ENCODE data around the gene CENPB. TPM values are rescaled to one million over a fixed set of nuclear protein-coding genes. Genes with fewer than 3 reads are reported as not detected.

The CENPB gene
- polyA plus RNA-seq, 1 experiment: 29.7 TPM

GRCh38 chr20:3825526-3825925, 39.0 kb upstream of the CENPB start:
- H3K27ac ChIP-seq (ENCODE audit: low read depth, low read length): no peak overlapping the region
- POLR2A ChIA-PET: interaction anchor here (1.0 kb wide), 1 partner anchor 45 kb away, joined by 3 read pairs; no protein-coding TSS in a partner anchor
- H3K4me3 ChIP-seq (ENCODE audit: low read depth, low read length): no peak overlapping the region
- no peaks in the 10 kb centered on the region for H3K27me3 ChIP-seq (ENCODE audit: control insufficient read depth, insufficient read depth, low read length)
- DNase-seq (ENCODE audit: low read depth, low spot score): no peak
- H3K9me3 ChIP-seq (ENCODE audit: control insufficient read depth, insufficient read depth, low read length): no peaks in the 10 kb centered on the region; the same call in 1 of the 2 replicates
- CTCF ChIA-PET: no interaction called here
- TF ChIP-seq CTCF (IDR thresholded peaks at IDR 0.05; ENCODE audit: low read depth, low read length): no peak

- Histone ChIP-seq H3K27ac (ENCODE audit: low read depth, low read length) (no peak overlapping the region), H3K27me3 (ENCODE audit: control insufficient read depth, insufficient read depth, low read length) (no peaks in the 10 kb centered on the region), H3K4me3 (ENCODE audit: low read depth, low read length) (no peak overlapping the region), H3K9me3 (ENCODE audit: control insufficient read depth, insufficient read depth, low read length) (no peaks in the 10 kb centered on the region; the same call in 1 of the 2 replicates)
- no peak for DNase-seq (ENCODE audit: low read depth, low spot score)
- POLR2A ChIA-PET: interaction anchor here (0.5 to 0.6 kb wide), 2 partner anchors 26 to 55 kb away, joined by 3 to 6 read pairs; no protein-coding TSS in a partner anchor
- no peak for TF ChIP-seq CTCF (IDR thresholded peaks at IDR 0.05; ENCODE audit: low read depth, low read length)
- CTCF ChIA-PET: no interaction called here
Observed at GRCh38 chr20:3823881-3824280, 37.3 kb upstream of the CENPB start.

GRCh38 chr20:3821996-3822395, 35.5 kb upstream of the CENPB start:
- no peak for TF ChIP-seq CTCF (IDR thresholded peaks at IDR 0.05; ENCODE audit: low read depth, low read length)
- ChIA-PET POLR2A (interaction anchor here (0.7 kb wide), 1 partner anchor 23 kb away, joined by 6 read pairs; no protein-coding TSS in a partner anchor), CTCF (interaction anchor here (2.1 to 5.6 kb wide), 2 partner anchors 34 kb away, joined by 13 to 87 read pairs; partner anchors contain the start of gene CENPB)
- Histone ChIP-seq H3K27me3 (ENCODE audit: control insufficient read depth, insufficient read depth, low read length) (no peaks in the 10 kb centered on the region), H3K4me3 (ENCODE audit: low read depth, low read length) (no peak overlapping the region), H3K9me3 (ENCODE audit: control insufficient read depth, insufficient read depth, low read length) (no peaks in the 10 kb centered on the region; the same call in 1 of the 2 replicates), H3K27ac (ENCODE audit: low read depth, low read length) (no peak overlapping the region)
- no peak for DNase-seq (ENCODE audit: low read depth, low spot score)

- Histone ChIP-seq H3K4me3 (ENCODE audit: low read depth, low read length) (peak overlapping the region; percentile 89), H3K9me3 (ENCODE audit: control insufficient read depth, insufficient read depth, low read length) (no peaks in the 10 kb centered on the region; the same call in 1 of the 2 replicates), H3K27me3 (ENCODE audit: control insufficient read depth, insufficient read depth, low read length) (no peaks in the 10 kb centered on the region), H3K27ac (ENCODE audit: low read depth, low read length) (peak overlapping the region; percentile 97)
- no peak for TF ChIP-seq CTCF (IDR thresholded peaks at IDR 0.05; ENCODE audit: low read depth, low read length)
- no peak for DNase-seq (ENCODE audit: low read depth, low spot score)
- ChIA-PET CTCF (interaction anchor here (0.6 to 5.6 kb wide), 17 partner anchors 9 to 264 kb away, joined by 3 to 87 read pairs (median 3); partner anchors contain the start of genes CDC25B and CENPB), POLR2A (interaction anchor here (0.5 to 2.2 kb wide), 8 partner anchors 9 to 54 kb away, joined by 3 to 19 read pairs (median 6); partner anchors contain the start of genes ADISSP, CDC25B and CENPB)
Observed at GRCh38 chr20:3820901-3821727, 34.6 kb upstream of the CENPB start.

Data from AG04450 (cell line).